Neural cell (in vitro differentiated cells): ENCODE measurements around the gene TMEM164. TPM values are rescaled to one million over a fixed set of nuclear protein-coding genes. Genes with fewer than 3 reads are reported as not detected.

ENCODE experiments used
- H2AFZ ChIP-seq: fragments of 200-600, 300-800 bp; sonication (generic), shearing (Covaris generic); 2 replicates; pipeline ENCODE4 v1.6.0; 2014; ENCODE audit warnings: low read depth, mild to moderate bottlenecking, antibody characterized with exemption, low read length, moderate library complexity
- H3F3A ChIP-seq: fragments of 200-600 bp; shearing (Covaris generic); 2 replicates; pipeline ENCODE4 v1.6.1; 2016; ENCODE audit warnings: mild to moderate bottlenecking, moderate library complexity, mixed read lengths, antibody characterized with exemption, low read length; ENCODE audit not compliant: insufficient read depth, poor library complexity, severe bottlenecking
- H3K27ac ChIP-seq: fragments of 200-600, 300-800 bp; sonication (generic), shearing (Covaris generic); 2 replicates; pipeline ENCODE4 v1.5.1; 2014; ENCODE audit warnings: mild to moderate bottlenecking, low read length, moderate library complexity
- H3K27me3 ChIP-seq: fragments of 300-800, 200-600 bp; sonication (generic), shearing (Covaris generic); 2 replicates; pipeline ENCODE4 v1.6.0; 2014; ENCODE audit warnings: mild to moderate bottlenecking, low read depth, low read length, moderate library complexity; ENCODE audit not compliant: insufficient read depth
- H3K36me3 ChIP-seq: fragments of 300-800, 200-600 bp; sonication (generic), shearing (Covaris generic); 2 replicates; pipeline ENCODE4 v1.5.1; 2014; ENCODE audit warnings: mild to moderate bottlenecking, antibody characterized with exemption, low read length, moderate library complexity; ENCODE audit not compliant: insufficient read depth
- H3K4me2 ChIP-seq: fragments of 300-800, 200-600 bp; sonication (generic), shearing (Covaris generic); 2 replicates; pipeline ENCODE4 v1.6.0; 2014; ENCODE audit warnings: mild to moderate bottlenecking, low read length
- H3K4me3 ChIP-seq: fragments of 300-800, 200-600 bp; sonication (generic), shearing (Covaris generic); 2 replicates; pipeline ENCODE4 v1.5.1; 2014; ENCODE audit warnings: mild to moderate bottlenecking, low read length, moderate library complexity
- H3K79me2 ChIP-seq: fragments of 200-600 bp; shearing (Covaris generic); replicated peaks from 2 replicates; pipeline ENCODE4 v1.6.0; 2014; ENCODE audit warnings: mild to moderate bottlenecking, low read length, moderate library complexity; ENCODE audit not compliant: insufficient read depth
- H3K9ac ChIP-seq: fragments of 300-800, 200-600 bp; sonication (generic), shearing (Covaris generic); 2 replicates; pipeline ENCODE4 v1.6.1; 2016; ENCODE audit warnings: mild to moderate bottlenecking, low read length, mixed read lengths
- H3K9me2 ChIP-seq: fragments of 200-600 bp; shearing (Covaris generic); 2 replicates; pipeline ENCODE4 v1.6.1; 2016; ENCODE audit warnings: mild to moderate bottlenecking, low read length, mixed read lengths; ENCODE audit not compliant: insufficient read depth
- H3K9me3 ChIP-seq: fragments of 200-600, 300-800 bp; sonication (generic), shearing (Covaris generic); 2 replicates; pipeline ENCODE4 v1.6.1; 2016; ENCODE audit warnings: mild to moderate bottlenecking, mixed run types, low read length, moderate library complexity, mixed read lengths
- H4K20me1 ChIP-seq: fragments of 200-600 bp; shearing (Covaris generic); 2 replicates; pipeline ENCODE4 v1.6.1; 2016; ENCODE audit warnings: mild to moderate bottlenecking, mixed run types; ENCODE audit not compliant: insufficient read depth
- EP300 ChIP-seq: fragments of 450-650 bp; conservative IDR thresholded peaks from 2 replicates; pipeline ENCODE4 v1.6.1; 2014; ENCODE audit warnings: antibody characterized with exemption, mild to moderate bottlenecking, moderate library complexity; ENCODE audit not compliant: poor library complexity, severe bottlenecking
- EZH2 ChIP-seq: fragments of 200-600, 300-800 bp; shearing (Covaris generic), sonication (generic); IDR thresholded peaks from 2 replicates; pipeline ENCODE4 v1.6.1; 2014; ENCODE audit warnings: antibody characterized with exemption, low read length, borderline replicate concordance, mild to moderate bottlenecking; ENCODE audit not compliant: insufficient read depth, poor library complexity, severe bottlenecking
- MXI1 ChIP-seq: fragments of 450-650 bp; conservative IDR thresholded peaks from 2 replicates; pipeline ENCODE4 v1.6.1; 2014; ENCODE audit warnings: antibody characterized with exemption, mild to moderate bottlenecking; ENCODE audit not compliant: poor library complexity, severe bottlenecking
- POLR2AphosphoS5 ChIP-seq: IDR thresholded peaks from 2 replicates; pipeline ENCODE4 v1.6.1; 2012
- RAD21 ChIP-seq: fragments of 450-650 bp; conservative IDR thresholded peaks from 2 replicates; pipeline ENCODE4 v1.6.1; 2014; ENCODE audit warnings: antibody characterized with exemption, mild to moderate bottlenecking, moderate library complexity
- SMC3 ChIP-seq: fragments of 450-650 bp; conservative IDR thresholded peaks from 2 replicates; pipeline ENCODE4 v1.6.1; 2014; ENCODE audit warnings: antibody characterized with exemption, mild to moderate bottlenecking, moderate library complexity; ENCODE audit not compliant: poor library complexity
- TAF1 ChIP-seq: IDR thresholded peaks from 2 replicates; pipeline ENCODE4 v1.6.1; 2012; ENCODE audit warnings: low read depth
- polyA plus RNA-seq: library from polyadenylated mRNA; depleted of rRNA; stranded (reverse); fragments of >200 nt; gene quantifications from 2 replicates; pipeline ENCODE4 v1.2.3, GENCODE V29; 2014
- TF ChIP-seq, protein P1 (sequence below): fragments of 450-650 bp; IDR thresholded peaks from 2 replicates; pipeline ENCODE4 v1.5.1; 2014; ENCODE audit warnings: antibody characterized with exemption, mild to moderate bottlenecking, moderate library complexity; ENCODE audit not compliant: poor library complexity, severe bottlenecking
- TF ChIP-seq, protein P2 (sequence below): IDR thresholded peaks from 2 replicates; pipeline ENCODE4 v1.6.1; 2012; ENCODE audit warnings: borderline replicate concordance

Gene TMEM164
- polyA plus RNA-seq, 1 donor from 2014 or later = 52.8 TPM

DNA sequence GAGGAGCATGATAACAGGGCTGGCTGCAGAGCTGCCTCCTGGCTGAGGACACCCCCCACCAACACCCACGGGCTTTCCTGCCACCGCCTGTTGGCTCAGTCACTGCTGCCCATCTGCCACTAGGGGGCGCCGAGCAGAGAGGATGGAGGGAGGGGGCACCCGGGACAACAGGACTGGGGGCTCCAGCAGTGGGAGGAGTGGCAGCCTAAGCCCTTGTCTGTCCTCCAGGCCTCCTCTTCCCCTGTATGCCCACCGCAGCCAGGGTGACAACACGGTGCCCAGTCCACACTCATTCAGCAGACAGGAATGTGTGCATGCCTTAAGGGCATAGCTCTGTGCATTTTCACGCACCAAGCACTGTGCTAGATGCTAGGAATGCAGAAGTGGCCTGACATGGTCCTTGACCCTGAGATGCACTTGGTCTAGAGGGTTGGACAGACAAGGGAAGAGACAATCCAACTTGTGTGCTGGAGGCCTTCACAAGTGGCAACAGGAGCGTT is 165.1 kb downstream of the TMEM164 start:
- H3K4me2 ChIP-seq = no peak overlapping the region
- no peak overlapping the region for H2AFZ ChIP-seq
- H3K27ac ChIP-seq = no peak overlapping the region
- H3K36me3 ChIP-seq = no peaks in the 10 kb centered on the region
- no peaks in the 10 kb centered on the region for H3K27me3 ChIP-seq
- no peaks in the 10 kb centered on the region for H3F3A ChIP-seq
- no peak overlapping the region for H3K4me3 ChIP-seq
- no peak for TF ChIP-seq EZH2
- no peak for TF ChIP-seq MXI1
- TF ChIP-seq TAF1 = no peak
- no peak for TF ChIP-seq RAD21
- TF ChIP-seq EP300 = no peak
- no peak for TF ChIP-seq POLR2AphosphoS5
- no peak for TF ChIP-seq SMC3
- TF ChIP-seq, protein P1, sequence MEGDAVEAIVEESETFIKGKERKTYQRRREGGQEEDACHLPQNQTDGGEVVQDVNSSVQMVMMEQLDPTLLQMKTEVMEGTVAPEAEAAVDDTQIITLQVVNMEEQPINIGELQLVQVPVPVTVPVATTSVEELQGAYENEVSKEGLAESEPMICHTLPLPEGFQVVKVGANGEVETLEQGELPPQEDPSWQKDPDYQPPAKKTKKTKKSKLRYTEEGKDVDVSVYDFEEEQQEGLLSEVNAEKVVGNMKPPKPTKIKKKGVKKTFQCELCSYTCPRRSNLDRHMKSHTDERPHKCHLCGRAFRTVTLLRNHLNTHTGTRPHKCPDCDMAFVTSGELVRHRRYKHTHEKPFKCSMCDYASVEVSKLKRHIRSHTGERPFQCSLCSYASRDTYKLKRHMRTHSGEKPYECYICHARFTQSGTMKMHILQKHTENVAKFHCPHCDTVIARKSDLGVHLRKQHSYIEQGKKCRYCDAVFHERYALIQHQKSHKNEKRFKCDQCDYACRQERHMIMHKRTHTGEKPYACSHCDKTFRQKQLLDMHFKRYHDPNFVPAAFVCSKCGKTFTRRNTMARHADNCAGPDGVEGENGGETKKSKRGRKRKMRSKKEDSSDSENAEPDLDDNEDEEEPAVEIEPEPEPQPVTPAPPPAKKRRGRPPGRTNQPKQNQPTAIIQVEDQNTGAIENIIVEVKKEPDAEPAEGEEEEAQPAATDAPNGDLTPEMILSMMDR = no peak
- TF ChIP-seq, protein P2, sequence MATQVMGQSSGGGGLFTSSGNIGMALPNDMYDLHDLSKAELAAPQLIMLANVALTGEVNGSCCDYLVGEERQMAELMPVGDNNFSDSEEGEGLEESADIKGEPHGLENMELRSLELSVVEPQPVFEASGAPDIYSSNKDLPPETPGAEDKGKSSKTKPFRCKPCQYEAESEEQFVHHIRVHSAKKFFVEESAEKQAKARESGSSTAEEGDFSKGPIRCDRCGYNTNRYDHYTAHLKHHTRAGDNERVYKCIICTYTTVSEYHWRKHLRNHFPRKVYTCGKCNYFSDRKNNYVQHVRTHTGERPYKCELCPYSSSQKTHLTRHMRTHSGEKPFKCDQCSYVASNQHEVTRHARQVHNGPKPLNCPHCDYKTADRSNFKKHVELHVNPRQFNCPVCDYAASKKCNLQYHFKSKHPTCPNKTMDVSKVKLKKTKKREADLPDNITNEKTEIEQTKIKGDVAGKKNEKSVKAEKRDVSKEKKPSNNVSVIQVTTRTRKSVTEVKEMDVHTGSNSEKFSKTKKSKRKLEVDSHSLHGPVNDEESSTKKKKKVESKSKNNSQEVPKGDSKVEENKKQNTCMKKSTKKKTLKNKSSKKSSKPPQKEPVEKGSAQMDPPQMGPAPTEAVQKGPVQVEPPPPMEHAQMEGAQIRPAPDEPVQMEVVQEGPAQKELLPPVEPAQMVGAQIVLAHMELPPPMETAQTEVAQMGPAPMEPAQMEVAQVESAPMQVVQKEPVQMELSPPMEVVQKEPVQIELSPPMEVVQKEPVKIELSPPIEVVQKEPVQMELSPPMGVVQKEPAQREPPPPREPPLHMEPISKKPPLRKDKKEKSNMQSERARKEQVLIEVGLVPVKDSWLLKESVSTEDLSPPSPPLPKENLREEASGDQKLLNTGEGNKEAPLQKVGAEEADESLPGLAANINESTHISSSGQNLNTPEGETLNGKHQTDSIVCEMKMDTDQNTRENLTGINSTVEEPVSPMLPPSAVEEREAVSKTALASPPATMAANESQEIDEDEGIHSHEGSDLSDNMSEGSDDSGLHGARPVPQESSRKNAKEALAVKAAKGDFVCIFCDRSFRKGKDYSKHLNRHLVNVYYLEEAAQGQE = no peak
- H3K79me2 ChIP-seq = no peaks in the 10 kb centered on the region
- no peaks in the 10 kb centered on the region for H3K9me2 ChIP-seq
- no peaks in the 10 kb centered on the region for H4K20me1 ChIP-seq
- H3K9ac ChIP-seq = no peak overlapping the region
- H3K9me3 ChIP-seq = no peaks in the 10 kb centered on the region

DNA sequence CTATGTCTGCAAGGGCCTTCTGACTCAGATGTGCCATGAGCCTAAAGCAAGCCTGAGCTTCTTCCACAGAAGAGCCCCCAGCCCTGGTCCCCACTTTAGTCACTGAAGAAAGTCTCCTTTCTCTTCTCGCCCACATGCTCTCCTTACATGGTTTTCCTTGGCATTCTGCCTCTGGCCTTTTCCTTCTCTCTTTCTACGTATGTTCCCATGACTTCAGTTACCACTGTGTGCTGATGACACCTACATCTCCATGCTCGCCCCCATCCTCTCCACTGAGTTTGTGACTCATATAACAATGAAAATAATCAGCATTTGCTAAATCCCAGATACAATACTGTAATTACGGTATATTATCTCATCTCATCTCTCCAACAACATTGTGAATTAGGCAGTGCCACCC is 165.7 kb downstream of the TMEM164 start:
- H3F3A ChIP-seq = no peaks in the 10 kb centered on the region
- H3K9me3 ChIP-seq = no peaks in the 10 kb centered on the region
- H3K36me3 ChIP-seq = no peaks in the 10 kb centered on the region
- H3K4me2 ChIP-seq = no peak overlapping the region
- H4K20me1 ChIP-seq = no peaks in the 10 kb centered on the region
- no peaks in the 10 kb centered on the region for H3K79me2 ChIP-seq
- no peak for TF ChIP-seq RAD21
- TF ChIP-seq, protein P1 = no peak
- H3K27me3 ChIP-seq = no peaks in the 10 kb centered on the region
- H3K9ac ChIP-seq = no peak overlapping the region
- no peak overlapping the region for H2AFZ ChIP-seq
- H3K9me2 ChIP-seq = no peaks in the 10 kb centered on the region
- H3K27ac ChIP-seq = no peak overlapping the region
- no peak overlapping the region for H3K4me3 ChIP-seq
